ENCODE results near the gene ZNF783.
"Not testable (repeated sequence)": the region's sequence is repeated elsewhere in the genome, so short reads cannot be mapped to it uniquely, and the experiment has no call there.

ZNF783 gene

DNA sequence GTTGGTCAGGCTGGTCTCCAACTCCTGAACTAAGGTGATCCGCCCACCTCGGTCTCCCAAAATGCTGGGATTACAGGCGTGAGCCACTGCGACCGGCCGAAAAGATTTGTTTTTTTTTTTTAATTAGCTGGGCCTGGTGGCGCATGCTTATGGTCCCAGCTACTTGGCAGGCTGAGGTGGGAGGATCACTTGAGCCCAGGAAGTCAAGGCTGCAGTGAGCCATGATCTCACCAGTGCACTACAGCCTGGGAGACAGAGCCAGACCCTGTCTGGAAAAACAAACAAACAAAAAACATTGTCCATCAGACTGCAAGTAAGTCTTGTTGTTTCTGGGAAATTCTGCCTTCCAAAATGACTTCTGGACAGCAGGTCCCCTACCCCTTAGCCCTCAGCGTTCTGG, 38.8 kb upstream of the ZNF783 start:
- no peak for TF ChIP-seq CTCF (IDR thresholded peaks at IDR 0.05; ENCODE audit: low read depth, low read length, missing control alignments)
- no peak for DNase-seq (ENCODE audit: low read depth)
- no peak overlapping the region for H3K4me3 ChIP-seq (ENCODE audit: low read depth, low read length)

- DNase-seq (ENCODE audit: low read depth) = no peak
Observed at GRCh38 chr7:149223761-149224160, 38.2 kb upstream of the ZNF783 start.

DNA sequence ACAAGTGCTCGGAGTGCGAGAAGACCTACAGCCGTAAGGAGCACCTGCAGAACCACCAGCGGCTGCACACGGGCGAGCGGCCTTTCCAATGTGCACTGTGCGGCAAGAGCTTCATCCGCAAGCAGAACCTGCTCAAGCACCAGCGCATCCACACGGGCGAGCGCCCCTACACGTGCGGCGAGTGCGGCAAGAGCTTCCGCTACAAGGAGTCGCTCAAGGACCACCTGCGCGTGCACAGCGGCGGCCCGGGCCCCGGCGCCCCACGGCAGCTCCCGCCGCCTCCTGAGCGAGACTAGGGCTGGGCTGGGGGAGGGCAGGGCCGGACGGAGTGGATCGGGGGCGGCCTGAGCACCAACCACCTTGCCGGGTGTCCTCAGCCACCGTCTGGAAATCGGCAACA, 37.6 kb upstream of the ZNF783 start:
- H3K4me3 ChIP-seq (ENCODE audit: low read depth, low read length) = no peak overlapping the region
- no peak for DNase-seq (ENCODE audit: low read depth)
- TF ChIP-seq CTCF (IDR thresholded peaks at IDR 0.05; ENCODE audit: low read depth, low read length, missing control alignments) = no peak

More at GRCh38 chr7:149223761-149224160, 38.2 kb upstream of the ZNF783 start:
- H3K4me3 ChIP-seq (ENCODE audit: low read depth, low read length) = no peak overlapping the region
- no peak for TF ChIP-seq CTCF (IDR thresholded peaks at IDR 0.05; ENCODE audit: low read depth, low read length, missing control alignments)

DNA sequence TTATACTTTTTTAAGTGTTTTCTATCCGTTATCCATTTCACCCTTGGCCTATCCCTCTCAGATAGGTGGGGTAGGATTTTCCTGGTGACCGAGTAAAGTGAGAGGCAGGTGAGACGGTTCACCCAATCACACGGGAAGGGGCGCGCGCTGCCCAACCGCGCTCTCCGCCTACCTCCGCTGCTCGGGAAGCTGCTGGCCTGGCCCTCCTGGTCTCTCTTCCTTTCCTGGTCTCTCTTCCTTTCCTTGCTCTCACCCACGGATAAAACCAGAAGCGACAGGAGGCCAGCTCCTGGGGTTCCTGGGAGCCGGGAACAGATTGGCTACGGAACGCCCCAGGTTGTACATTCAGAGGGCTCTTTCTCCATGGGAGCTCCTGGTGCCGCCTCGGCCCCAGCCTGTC, 36.9 kb upstream of the ZNF783 start:
- no peak overlapping the region for H3K4me3 ChIP-seq (ENCODE audit: low read depth, low read length)
- no peak for TF ChIP-seq CTCF (IDR thresholded peaks at IDR 0.05; ENCODE audit: low read depth, low read length, missing control alignments)
- no peak for DNase-seq (ENCODE audit: low read depth)

DNA sequence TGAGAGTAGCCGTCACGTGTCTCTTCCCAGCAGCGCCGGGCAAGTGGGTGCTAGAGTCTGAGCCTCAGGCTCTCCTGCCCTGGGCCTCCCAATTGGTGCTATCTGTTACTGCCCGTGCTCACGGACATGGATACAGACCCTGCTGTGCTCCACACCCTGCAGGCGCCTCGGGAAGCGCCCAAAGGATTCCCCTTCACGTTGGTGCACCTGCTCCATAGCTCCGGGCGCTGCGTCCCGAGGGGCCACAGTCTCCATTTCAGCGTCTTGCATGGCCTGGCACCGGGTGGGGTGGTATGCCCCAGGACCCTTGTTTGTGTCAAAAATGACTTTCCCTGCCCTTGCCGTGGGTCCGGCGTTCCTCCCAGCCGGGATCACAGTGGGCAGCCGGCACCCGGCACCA, 36.3 kb upstream of the ZNF783 start:
- no peak for TF ChIP-seq CTCF (IDR thresholded peaks at IDR 0.05; ENCODE audit: low read depth, low read length, missing control alignments)
- H3K4me3 ChIP-seq (ENCODE audit: low read depth, low read length) = no peak overlapping the region
- DNase-seq (ENCODE audit: low read depth) = no peak

DNA sequence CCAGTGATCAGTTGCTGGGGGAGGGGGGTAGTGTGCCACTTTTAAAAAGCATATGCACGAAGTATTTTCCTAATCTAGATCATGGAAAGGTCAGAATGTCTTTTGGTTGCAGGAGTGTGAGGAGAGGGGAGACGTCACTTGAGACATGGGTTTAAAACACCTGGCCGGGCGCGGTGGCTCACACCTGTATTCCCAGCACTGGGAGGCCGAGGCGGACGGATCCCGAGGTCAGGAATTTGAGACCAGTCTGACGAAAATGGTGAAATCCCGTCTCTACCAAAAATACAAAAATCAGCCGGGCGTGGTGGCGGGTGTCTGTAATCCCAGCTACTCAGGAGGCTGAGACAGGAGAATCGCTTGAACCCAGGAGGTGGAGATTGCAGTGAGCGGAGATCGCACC, 35.6 kb upstream of the ZNF783 start:
- DNase-seq (ENCODE audit: low read depth) = not testable (repeated sequence)

DNA sequence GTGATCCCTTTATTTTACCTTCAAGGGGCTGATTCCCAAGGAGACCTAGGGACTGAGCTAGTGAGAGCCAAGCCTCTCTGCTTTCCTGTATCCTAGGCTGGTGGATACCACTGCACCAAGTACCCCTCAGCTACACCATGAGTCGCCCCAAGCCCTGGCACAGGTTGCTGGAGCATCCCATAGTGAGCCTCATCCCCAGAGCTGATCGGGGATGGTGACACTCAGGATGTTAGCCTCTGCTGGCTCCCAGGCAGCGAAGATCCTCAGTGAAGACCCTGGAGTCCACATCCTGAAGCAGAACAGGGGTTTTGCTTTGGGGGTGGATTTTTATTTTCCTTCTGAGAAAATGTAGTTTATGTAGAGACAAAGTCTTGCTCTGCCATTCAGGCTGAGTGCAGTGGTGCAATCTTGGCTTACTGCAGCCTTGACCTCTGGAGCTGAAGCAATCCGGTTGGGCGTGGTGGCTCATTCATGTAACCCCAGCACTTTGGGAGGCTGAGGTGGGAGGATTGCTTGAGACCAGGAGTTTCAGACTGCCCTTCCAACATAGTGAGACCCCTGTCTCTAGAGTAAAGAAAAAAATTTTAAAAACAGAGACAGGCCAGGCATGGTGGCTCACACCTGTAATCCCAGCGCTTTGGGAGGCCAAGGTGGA, 35.0 kb upstream of the ZNF783 start:
- no peak for TF ChIP-seq CTCF (IDR thresholded peaks at IDR 0.05; ENCODE audit: low read depth, low read length, missing control alignments)
- H3K4me3 ChIP-seq (ENCODE audit: low read depth, low read length) = no peak overlapping the region
- no peak for DNase-seq (ENCODE audit: low read depth)

More for the DNA sequence above, 35.6 kb upstream of the ZNF783 start:
- not testable (repeated sequence) for H3K4me3 ChIP-seq (ENCODE audit: low read depth, low read length)

Measured in GM12864 (cell line).